GM21447 (cell line): ENCODE results near the gene GXYLT1.
"Not testable (repeated sequence)": the region's sequence is repeated elsewhere in the genome, so short reads cannot be mapped to it uniquely, and the experiment has no call there.

Source experiments
- ATAC-seq: cut with Tn5 transposase; IDR thresholded peaks from one replicate; pipeline ENCODE4 v1.9.1; 2021; ENCODE audit not compliant: unreplicated experiment

Gene GXYLT1

GRCh38 chr12:42145197-42145549 lies 499 bp upstream of the GXYLT1 start:
- peak; percentile 3 for ATAC-seq

GRCh38 chr12:42144158-42144407 lies 591 bp downstream of the GXYLT1 start:
- ATAC-seq: no peak

GRCh38 chr12:42143452-42144157 lies 1.1 kb downstream of the GXYLT1 start:
- no peak for ATAC-seq

GRCh38 chr12:42141981-42142606 lies 2.6 kb downstream of the GXYLT1 start:
- no peak for ATAC-seq

- no peak for ATAC-seq
Observed at GRCh38 chr12:42140901-42141300, 3.8 kb downstream of the GXYLT1 start.

GRCh38 chr12:42135259-42135814 lies 9.3 kb downstream of the GXYLT1 start:
- ATAC-seq: no peak

- no peak for ATAC-seq
Observed at GRCh38 chr12:42130672-42131402, 13.8 kb downstream of the GXYLT1 start.

GRCh38 chr12:42129595-42130204 lies 15.0 kb downstream of the GXYLT1 start:
- peak; percentile 47 for ATAC-seq

- ATAC-seq: no peak
Observed at GRCh38 chr12:42128888-42129287, 15.8 kb downstream of the GXYLT1 start.

GRCh38 chr12:42128327-42128726 lies 16.3 kb downstream of the GXYLT1 start:
- ATAC-seq: no peak

- ATAC-seq: no peak
Observed at GRCh38 chr12:42126963-42127362, 17.7 kb downstream of the GXYLT1 start.

- ATAC-seq: no peak
Observed at GRCh38 chr12:42125388-42125767, 19.3 kb downstream of the GXYLT1 start.

- ATAC-seq: no peak
Observed at GRCh38 chr12:42124764-42125387, 19.8 kb downstream of the GXYLT1 start.

GRCh38 chr12:42119085-42119633 lies 25.5 kb downstream of the GXYLT1 start:
- ATAC-seq: no peak

- no peak for ATAC-seq
Observed at GRCh38 chr12:42118136-42118879, 26.4 kb downstream of the GXYLT1 start.

- ATAC-seq: no peak
Observed at GRCh38 chr12:42109031-42109430, 35.6 kb downstream of the GXYLT1 start.

GRCh38 chr12:42106791-42107190 lies 37.9 kb downstream of the GXYLT1 start:
- not testable (repeated sequence) for ATAC-seq

- ATAC-seq: no peak
Observed at GRCh38 chr12:42104784-42105183, 39.9 kb downstream of the GXYLT1 start.

- no peak for ATAC-seq
Observed at GRCh38 chr12:42104087-42104486, 40.6 kb downstream of the GXYLT1 start.

GRCh38 chr12:42103155-42103554 lies 41.5 kb downstream of the GXYLT1 start:
- ATAC-seq: no peak
